Measurements from ENCODE around the gene MAST4. TPM values are rescaled to one million over a fixed set of nuclear protein-coding genes. Genes with fewer than 3 reads are reported as not detected.

Gene MAST4
- total and polyA plus RNA-seq, 2 of the 8 experiments (the other 6 are each of a cell fraction or from before 2014, with no cell fraction given) = 1.5 to 2.6 TPM

- TF ChIP-seq, protein P1, sequence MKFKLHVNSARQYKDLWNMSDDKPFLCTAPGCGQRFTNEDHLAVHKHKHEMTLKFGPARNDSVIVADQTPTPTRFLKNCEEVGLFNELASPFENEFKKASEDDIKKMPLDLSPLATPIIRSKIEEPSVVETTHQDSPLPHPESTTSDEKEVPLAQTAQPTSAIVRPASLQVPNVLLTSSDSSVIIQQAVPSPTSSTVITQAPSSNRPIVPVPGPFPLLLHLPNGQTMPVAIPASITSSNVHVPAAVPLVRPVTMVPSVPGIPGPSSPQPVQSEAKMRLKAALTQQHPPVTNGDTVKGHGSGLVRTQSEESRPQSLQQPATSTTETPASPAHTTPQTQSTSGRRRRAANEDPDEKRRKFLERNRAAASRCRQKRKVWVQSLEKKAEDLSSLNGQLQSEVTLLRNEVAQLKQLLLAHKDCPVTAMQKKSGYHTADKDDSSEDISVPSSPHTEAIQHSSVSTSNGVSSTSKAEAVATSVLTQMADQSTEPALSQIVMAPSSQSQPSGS (IDR thresholded peaks at IDR 0.05; ENCODE audit: low read length) = no peak
- TF ChIP-seq SP4 (IDR thresholded peaks at IDR 0.05; ENCODE audit: low read length) (no peak), ZNF274 (IDR thresholded peaks at IDR 0.05; ENCODE audit: borderline replicate concordance, extremely low read depth, low read length) (no peak), SIX5 (IDR thresholded peaks at IDR 0.05; ENCODE audit: low read depth, low read length) (no peak)
These were observed 550.8 kb downstream of the MAST4 start (continued) for GRCh38 chr5:67146981-67147380.

All from H1 (cell line).